SK-N-SH (cell line): ENCODE results near the gene MCCD1.

Source experiments
- CHD2 ChIP-seq: fragments of 150-350 bp; IDR thresholded peaks from 2 replicates; pipeline ENCODE4 v1.6.1; 2018; ENCODE audit warnings: low read length; ENCODE audit not compliant: partially characterized antibody
- CTCF ChIP-seq: fragments of 200-600 bp; sonication (generic); IDR thresholded peaks from 2 replicates; pipeline ENCODE4 v1.6.1; 2017; ENCODE audit warnings: antibody characterized with exemption, mild to moderate bottlenecking, moderate library complexity
- EP300 ChIP-seq, 2 experiments: IDR thresholded peaks; 2 replicates each; pipeline versions ENCODE4 v1.4.0 to v1.6.1; 2012; ENCODE audit warnings: borderline replicate concordance in 1 of 2, low read depth in 1 of 2, low read length in 1 of 2
- EZH2phosphoT487 ChIP-seq: fragments of 200-600 bp; sonication (generic); IDR thresholded peaks from 2 replicates; pipeline ENCODE4 v1.6.1; 2017; ENCODE audit warnings: low read depth, mixed run types, mild to moderate bottlenecking, antibody characterized with exemption, moderate library complexity, borderline replicate concordance
- MAX ChIP-seq: IDR thresholded peaks from 2 replicates; pipeline ENCODE4 v1.4.0; 2012; ENCODE audit warnings: low read depth
- MEF2A ChIP-seq: IDR thresholded peaks from 2 replicates; pipeline ENCODE4 v1.4.0; 2012; ENCODE audit warnings: low read depth, borderline replicate concordance
- MXI1 ChIP-seq: IDR thresholded peaks from 2 replicates; pipeline ENCODE4 v1.6.1; 2012; ENCODE audit warnings: mild to moderate bottlenecking, low read depth, low read length, improper control_type of control experiment
- NRF1 ChIP-seq: IDR thresholded peaks from 2 replicates; pipeline ENCODE4 v1.6.1; 2012; ENCODE audit warnings: low read depth, mild to moderate bottlenecking, low read length
- POLR2AphosphoS5 ChIP-seq: IDR thresholded peaks from 2 replicates; pipeline ENCODE4 v1.6.1; 2012; ENCODE audit warnings: low read depth, low read length
- RCOR1 ChIP-seq: fragments of 150-350 bp; IDR thresholded peaks from 2 replicates; pipeline ENCODE4 v1.6.1; 2017; ENCODE audit warnings: antibody characterized with exemption, low read length
- TAF1 ChIP-seq: IDR thresholded peaks from 2 replicates; pipeline ENCODE4 v1.6.1; 2012; ENCODE audit warnings: low read depth, mild to moderate bottlenecking, low read length, moderate library complexity, borderline replicate concordance
- USF1 ChIP-seq: IDR thresholded peaks from 2 replicates; pipeline ENCODE4 v1.4.0; 2012; ENCODE audit warnings: low read depth, borderline replicate concordance
- ZBTB33 ChIP-seq: IDR thresholded peaks from 2 replicates; pipeline ENCODE4 v1.4.0; 2012; ENCODE audit warnings: low read depth, borderline replicate concordance

GRCh38 chr6:31560697-31561058, 31.9 kb downstream of the MCCD1 start:
- TF ChIP-seq POLR2AphosphoS5 (no peak), CTCF (no peak), EZH2phosphoT487 (no peak), MAX (no peak), MEF2A (no peak), EP300 (IDR thresholded peaks at IDR 0.05; ENCODE audit: borderline replicate concordance in 1 of 2, low read depth in 1 of 2, low read length in 1 of 2) (no peak), TAF1 (no peak), NRF1 (no peak), ZBTB33 (no peak), RCOR1 (no peak), USF1 (no peak), MXI1 (no peak), CHD2 (no peak)
